GM19455 (cell line): Measurements from ENCODE around the gene SLC38A2.
A peak's percentile ranks its signal among the peaks of the same experiment; 100 is the strongest.

Experiments used
- ATAC-seq: cut with Tn5 transposase; IDR thresholded peaks from one replicate; pipeline ENCODE4 v1.9.1; 2021; ENCODE audit not compliant: unreplicated experiment

The SLC38A2 gene

DNA sequence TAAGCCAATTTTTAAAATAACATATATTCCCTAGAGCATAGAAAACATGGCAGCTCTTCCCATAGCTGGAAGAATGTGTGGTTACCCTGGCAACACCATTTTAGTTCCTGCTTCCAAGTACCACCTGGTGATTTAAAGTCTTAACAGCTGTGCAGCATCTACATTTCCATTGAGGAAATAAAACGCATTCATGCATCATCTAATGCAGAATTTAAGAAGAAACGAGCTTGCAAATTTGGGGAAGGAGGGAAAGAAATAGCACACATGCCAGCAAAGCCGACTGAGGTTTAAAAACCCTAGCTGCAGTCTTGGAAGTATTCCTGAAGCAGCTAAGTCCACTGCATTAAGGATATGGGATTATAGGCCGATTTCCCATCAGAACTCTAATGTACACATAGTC is 22.8 kb upstream of the SLC38A2 start:
- no peak for ATAC-seq

DNA sequence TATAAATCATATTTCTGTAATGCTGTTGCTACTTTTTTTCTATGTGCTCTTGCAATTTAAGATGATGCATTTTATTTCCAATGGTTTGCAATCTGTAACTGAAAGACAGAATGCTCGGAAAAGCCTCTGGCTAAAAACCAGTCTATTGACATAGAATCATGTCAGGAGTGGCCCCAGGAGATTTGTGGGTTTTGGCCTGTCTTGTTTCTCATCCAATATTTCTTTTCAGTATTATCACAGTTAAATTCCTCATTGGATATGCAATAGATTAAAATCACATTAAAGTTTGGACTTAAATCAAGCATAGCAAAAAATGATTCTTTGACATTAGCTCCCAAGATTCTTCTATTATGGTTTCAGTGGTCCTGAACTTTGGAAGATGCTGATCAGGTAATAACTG is 19.1 kb upstream of the SLC38A2 start:
- no peak for ATAC-seq

DNA sequence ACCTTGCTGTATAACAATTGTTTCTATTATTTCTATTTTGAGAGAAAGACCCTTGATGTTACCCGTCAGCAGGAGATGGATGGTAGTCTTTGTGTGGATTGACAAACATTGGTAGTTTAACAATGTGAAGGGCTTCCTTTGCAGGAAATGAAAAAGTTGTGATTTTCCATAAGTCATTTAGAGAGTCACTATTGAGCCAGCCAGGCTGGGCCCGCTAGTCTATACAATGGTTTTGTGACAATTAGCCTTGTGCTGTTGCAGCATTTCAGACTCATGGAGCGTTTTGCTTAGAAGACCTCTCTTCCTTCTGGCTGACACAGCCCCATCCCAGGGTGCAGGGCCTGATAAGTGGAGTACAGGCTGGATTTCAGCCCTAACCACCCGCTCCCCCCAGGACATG is 18.3 kb upstream of the SLC38A2 start:
- ATAC-seq: no peak

DNA sequence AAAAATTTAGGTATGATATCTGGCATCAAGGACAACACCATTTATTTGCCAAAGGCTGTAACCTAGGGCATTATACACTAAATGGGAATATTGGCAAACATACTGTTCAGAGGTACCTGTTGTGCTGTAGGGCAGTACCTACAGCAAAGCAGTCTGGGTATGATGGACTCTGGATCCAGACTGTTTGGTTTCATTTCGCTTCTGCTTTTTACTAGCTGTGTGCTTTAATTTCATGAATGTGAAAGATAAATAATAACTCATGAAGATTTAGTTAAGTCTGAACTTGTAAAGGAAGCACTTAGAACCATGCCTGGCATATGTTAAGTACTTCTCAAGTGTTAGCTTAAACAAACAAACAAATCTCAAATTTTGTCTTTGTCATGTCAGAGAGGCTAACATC is 17.7 kb upstream of the SLC38A2 start:
- no peak for ATAC-seq

DNA sequence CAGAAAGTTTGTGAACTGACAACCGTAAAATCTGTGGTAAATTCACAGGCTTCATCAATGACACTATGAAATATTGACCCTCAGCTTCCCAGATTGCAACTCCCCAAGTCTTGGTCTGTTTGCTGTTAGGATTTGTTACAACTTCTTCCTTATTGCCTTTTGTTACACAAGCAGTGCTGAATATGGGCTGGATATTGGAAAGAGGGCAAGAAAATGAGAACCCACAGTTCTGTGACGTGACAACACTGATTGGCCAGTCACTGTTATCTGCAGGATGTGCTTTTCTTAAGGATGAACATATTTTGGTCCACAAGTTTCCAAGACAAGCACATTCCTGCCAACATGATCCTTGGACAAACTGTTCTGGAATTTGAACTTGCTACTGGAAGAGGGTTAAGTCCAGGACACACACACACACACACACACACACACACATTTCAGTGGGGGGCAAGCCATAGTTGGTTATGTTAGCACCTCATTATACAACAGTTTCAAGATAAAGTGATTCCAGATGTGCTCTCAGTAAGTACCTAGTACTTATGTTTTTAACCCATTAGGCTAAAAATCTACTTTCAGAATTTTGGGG is 16.6 kb upstream of the SLC38A2 start:
- no peak for ATAC-seq

DNA sequence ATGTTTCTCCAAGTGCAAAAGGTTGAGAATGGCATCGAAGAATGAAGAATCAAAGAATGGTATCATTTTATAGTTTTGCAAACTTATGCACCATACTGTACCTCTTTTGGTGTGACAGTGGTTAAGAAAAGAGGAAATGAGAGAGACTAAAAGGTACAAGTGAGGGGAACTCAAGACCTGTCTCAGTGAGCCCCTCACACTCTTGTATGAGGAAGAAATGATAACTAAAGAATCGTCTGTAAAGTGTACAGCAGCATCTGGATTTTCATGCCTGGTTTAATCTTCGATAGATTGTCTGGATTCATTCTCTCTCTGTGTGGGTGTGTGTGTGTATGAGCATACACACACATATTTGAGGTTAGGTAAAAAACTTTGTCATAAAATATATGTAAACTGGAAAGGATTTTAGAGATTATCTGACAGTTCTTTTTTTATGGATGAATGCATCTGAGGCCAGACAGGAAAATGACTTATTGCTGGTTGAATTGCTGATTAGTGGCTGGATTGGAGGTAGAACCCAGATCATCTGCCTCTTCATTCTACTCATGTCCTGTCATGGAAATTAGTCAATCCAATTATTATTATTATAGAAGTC is 16.0 kb upstream of the SLC38A2 start:
- ATAC-seq: peak; percentile 61

DNA sequence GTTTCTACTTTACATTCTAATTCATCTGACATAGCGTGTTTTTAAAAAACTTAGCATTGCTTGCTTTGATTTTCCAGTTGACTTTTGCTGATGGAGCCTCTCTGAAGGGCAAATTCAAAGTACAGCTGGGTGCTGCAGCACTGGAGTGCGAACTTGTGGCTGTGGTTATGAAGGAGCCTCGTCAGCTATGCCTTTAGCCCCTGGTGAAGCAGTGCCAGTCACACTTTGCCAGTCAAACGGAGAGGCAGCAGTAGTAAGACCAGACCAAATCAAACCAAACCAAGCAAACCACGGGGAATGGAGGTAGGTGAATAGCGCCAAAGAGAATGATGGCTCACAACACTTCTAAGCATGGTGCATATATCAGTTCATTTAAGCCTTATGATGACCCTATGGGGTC is 15.1 kb upstream of the SLC38A2 start:
- no peak for ATAC-seq

DNA sequence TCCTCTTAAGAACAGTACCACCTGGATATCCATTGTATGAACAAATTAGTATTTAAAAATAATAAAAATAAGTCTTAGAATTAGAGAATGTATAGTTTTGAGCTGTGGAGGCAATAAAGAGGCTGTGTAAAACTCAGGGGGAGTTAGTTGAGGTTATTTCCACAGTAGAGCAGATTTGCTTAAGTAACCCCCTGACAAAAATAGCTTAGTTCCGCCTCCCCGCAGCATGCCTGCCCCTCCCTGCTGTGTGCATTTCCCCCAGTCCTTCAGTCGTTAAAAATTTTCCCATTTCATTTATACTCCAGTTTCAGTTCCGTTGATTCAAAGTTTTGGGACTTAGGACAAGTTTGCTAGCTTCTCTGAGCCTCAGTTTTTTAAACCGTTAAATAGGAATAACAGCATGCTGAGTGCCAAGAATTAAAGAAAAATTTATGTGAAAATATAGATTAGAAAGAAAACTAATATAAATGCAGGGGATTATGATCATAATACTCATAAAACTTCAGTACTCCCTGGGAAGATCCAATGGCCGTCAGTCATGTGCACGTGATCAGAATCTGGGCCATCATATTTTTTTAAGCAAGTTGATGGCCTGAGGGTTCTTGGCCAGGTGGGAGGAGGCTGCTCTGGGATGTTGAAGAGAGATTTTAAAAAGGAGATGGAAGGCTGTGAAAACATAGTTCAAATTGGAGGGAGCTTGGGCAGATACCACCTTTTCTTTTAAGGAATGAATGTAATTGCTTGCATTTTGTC is 14.5 kb upstream of the SLC38A2 start:
- ATAC-seq: no peak

DNA sequence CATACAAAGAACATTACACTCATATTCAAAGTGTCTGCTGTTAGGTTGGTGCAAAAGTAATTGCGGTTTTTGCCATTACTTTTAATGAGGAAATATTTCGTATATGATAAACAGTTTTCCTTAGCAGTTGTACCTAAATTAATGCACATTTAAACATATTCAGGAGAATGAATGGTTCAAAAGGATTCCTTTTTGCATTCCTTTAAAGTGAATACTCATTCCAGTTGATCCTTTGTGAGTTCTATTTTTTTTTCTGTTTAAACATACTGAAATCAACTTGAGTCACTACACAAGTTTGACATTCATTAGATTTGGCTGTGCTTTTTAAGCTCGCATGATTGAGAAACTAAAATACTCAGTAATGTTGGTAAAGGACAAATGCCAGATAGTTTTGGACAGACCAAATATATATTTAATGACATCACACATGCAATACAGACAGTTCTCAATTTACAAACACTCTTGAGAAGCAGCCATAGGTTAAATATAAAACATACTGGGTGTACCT is 13.8 kb upstream of the SLC38A2 start:
- no peak for ATAC-seq

DNA sequence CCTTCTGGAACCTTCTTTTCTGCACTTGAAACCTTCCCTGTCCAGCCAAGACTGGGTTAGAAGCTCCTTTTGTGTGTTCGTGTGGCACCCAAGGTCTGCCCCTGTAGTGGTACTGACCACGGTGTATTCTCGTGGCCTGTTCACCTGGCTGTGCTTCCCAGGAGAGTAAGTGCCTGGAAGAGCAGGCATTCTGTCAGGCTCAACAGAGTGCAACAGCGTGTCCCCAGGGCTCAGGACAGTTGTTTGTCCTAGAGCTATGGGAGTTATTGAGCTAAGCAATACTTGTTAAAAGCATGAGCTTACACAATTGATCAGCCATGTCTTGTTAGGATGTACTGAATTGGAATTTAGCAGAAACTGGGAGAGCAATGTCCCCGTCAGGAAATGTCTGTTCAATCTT is 12.9 kb upstream of the SLC38A2 start:
- ATAC-seq: no peak

DNA sequence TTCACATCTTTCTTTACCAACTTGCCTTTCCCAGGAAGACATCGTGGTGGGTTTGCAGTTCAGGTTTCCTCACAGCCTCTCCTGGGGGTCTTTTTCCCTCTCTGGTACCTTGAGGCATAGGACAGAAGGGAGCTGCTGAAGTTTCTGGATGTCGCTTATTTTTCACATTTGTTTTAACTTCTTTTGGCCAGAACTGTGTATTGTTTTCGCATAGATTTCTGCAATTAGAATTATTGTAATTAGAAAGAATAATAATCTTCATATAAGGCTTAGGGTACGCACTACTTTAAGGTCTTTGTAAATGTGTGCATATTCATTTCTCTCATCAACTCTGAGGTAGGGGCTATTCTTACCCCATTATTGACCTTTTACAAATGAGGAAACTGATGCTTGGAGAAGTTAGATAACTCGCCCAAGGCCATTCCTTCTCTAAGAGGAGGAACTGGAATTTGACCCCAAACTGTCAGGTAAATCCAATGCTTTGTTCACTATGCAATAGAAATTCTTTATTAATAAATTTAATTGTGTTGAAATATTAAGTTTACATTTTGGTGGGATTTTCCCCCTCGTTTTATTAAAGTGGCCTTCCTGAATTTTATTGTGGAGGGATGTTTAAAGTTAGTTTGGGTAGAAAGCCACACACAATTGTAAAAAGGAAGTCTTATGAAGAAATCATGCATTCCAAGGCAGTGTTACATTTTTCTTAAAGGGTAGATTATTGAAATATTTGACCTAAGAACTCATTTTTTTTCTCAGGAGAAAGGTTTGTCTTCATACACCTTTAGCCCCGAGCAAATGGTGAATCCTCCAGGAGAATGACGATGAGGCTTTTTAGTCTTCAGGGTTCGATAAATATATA is 12.1 kb upstream of the SLC38A2 start:
- no peak for ATAC-seq

DNA sequence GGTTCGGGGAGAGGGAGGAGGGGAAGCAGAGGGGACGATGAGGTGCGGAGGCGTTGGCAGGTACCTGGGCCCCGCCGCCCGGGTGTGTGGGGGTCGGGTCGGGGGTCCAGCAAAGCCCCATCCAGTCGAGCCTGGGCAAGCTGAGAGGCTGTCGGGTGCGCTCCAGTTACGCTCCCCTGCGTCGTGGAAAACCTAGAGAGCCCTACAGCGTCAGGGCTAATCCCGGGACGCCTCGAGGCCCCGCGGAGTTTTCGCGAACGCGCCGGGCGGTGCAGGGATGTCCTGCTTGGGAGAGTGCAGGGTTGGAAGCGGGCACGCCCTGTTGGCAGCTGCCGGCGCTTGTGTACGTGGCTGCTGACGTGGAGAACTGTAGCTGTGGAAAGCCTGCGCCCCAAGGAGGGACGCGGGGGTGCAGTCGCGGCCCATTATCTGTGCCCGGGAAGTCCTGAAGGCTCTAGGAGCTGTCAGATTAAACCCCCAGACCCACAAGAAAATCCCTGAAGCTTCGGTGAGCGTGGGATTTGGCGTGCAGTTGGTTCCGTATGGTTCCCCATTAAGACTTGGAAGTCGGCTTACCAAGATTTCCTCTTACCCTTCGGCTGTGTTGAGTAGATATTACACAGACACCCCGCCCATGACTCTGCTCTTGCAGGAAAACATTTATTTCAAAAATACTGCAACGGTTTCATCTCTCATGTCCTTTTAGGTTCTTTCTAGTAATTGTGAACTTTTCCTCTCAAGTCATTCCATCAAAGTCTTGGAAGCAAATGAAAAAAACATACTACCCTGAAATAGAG is 11.3 kb upstream of the SLC38A2 start:
- ATAC-seq: peak; percentile 46

DNA sequence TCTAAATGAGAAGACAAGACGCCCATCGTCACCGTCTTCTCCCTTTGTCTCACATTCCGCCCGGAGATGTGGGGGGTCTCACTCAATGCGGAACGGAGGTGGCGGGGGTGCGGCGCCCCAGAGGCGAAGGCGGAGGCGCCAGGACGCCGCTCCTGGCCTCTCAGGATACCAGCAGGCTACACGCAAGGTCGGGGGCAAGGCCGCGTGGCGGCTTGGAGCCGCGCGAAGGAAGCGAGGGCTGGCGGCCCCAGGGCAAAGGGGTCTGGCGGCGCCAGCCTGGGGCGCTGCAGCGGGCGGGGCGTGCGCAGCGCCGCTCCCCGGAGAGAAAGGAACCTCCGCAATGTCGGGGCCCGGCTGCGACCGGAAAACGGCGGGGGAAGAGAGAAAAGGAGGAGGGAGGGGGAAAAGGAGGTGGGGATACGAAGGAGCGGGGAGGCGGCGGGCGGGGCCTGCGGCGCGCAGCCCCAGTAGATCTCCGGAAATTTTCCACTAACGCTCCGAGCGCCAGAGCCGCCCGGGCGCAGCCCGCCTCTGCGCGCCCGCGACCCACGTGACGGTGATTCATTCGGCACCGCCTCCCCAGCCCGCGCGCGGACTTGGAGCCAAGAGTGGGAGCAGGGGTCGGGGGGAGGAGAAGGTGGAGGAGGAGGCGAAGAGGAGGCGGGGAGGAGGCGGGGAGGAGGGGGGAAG is 10.5 kb upstream of the SLC38A2 start:
- peak; percentile 76 for ATAC-seq

DNA sequence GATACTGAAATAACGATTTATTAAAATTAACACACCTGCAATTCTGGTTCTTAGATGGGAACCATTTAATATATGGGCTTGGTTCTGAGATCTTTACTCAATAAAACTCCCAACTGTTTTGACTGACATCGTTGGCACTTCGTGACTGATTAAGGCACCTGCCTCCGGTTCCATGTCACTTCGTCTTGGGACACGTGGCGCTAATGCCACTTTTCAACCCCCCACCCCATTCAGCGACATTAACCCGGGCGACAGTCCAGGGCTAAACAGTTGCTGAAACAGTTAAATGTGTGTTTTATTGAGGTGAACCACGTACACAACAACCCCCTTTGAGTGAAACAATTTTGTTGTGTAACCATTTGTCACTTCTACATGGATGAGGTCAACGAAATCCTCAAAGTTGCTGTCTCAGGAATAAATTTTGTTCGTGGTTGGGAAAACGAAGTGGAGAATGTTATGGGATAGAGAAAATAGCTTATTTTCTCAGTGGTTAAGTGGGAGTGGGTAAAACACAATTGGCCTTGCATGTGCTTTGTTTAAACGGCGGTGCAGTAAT is 9.9 kb upstream of the SLC38A2 start:
- no peak for ATAC-seq

DNA sequence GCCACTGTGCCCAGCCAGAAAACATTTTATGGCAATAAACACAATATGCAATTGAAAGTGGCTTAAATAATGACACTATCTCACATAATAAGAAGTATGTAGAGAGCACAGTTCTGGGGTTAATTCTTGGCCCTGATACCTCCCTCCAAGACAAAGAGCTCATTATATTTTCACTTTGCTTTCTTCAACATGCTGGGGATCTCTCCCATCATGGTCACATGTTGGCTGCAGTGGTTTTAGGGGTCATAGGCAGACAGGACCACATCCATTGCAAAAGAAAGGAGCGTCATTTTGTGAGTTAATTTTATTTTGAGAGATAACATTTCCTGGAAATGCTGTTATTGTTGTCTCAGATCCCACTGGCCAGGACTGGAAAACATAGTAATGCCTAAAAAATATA is 8.3 kb upstream of the SLC38A2 start:
- no peak for ATAC-seq

DNA sequence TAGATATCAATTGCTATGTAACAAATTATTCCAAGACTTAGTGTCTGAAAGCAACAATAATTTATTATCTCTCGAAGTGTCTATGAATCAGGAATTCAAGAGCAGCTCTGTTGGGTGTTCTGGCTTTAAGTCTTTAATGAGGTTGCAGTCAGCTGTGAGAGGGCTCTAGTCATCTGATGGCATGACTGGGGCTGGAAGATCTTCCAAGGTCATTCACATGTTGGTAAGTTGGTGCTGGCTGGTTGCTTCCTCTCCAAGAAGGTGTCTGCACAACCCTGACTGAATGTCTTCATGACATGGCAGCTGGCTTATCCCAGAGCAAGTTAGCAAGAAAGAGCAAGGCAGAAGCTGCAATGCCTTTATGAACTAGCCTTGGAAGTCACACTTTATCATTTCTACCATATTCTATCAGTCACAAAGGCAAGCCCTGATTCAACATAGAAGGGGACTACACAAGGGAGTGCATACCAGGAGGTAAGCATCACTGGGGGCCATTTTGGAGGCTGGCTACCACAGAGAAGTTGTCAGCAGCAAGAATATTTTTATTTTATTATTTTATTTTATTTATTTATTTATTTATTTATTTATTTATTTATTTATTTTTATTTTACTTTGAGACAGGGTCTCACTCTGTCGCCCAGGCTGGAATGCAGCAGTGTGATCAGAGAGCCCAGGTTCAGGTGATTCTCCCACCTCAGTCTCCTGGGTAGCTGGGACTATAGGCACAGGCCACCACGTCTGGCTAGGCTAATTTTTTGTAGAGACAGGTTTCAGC is 7.6 kb upstream of the SLC38A2 start:
- no peak for ATAC-seq

DNA sequence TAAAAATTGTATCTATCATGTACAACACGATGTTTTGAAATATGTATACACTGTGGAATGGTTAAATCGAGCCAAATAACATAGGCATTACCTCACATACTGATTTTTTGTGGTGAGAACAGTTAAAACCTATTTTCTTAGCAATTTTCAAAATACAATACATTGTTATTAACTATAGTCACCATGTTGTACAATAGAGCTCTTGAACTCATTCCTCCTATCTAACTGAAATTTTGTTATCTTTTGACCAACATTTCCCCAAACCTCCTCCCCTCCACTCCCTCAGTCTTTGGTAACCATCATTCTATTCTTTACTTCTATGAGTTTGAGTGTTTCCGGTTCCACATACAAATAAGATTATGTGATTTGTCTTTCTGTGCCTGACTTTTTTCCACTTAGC is 6.8 kb upstream of the SLC38A2 start:
- ATAC-seq: no peak

DNA sequence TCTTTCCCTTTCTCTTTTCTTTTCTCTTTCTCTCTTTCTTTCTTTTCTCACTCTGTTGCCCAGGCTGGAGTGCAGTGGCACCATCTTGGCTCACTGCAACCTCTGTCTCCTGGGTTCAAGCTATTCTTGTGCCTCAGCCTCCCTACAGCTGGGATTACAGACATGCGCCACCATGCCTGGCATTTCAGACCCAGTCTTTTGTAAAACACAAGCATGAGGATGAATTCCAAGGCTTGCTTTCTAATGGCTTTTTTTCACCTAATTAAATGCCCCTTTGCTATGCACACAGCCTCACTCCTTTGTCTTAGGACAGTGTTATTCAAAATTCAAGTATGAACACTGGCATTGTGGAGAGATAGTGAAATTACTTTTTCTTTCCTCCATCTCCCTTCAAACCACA is 6.0 kb upstream of the SLC38A2 start:
- no peak for ATAC-seq

DNA sequence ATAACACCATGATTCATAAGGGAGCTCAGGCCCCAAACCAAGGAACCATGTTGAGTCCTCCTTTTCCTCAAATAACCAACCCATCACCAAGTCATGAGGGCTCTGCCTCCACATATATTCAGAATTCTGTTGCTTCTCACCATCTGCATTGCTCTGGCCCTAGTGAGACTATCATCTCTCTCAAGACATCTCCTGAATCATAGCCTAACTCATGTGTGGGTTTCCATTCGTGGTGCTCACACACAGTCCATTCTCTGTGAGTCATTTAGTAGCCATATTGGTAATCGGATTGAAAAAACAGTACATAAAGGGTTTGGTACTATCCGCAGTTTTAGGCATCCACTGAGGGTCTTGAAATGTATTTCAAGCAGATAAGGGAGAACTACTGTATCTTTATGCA is 5.1 kb upstream of the SLC38A2 start:
- ATAC-seq: no peak
